Neuronal stem cell (in vitro differentiated cells): Measurements from ENCODE around the gene DNAJC6.

Source experiments
- DNase-seq: peaks from one replicate; pipeline ENCODE4 v3.0.0-alpha.2; 2013; ENCODE audit warnings: low spot score
- H2AFZ ChIP-seq: one replicate; pipeline ENCODE4 v1.6.1; 2013; ENCODE audit warnings: mild to moderate bottlenecking, low read length, inconsistent platforms
- H2AK5ac ChIP-seq: 2 replicates; pipeline ENCODE4 v1.6.1; 2013; ENCODE audit warnings: low read depth, mild to moderate bottlenecking, inconsistent platforms, low read length, moderate library complexity, mixed read lengths
- H2BK120ac ChIP-seq: 2 replicates; pipeline ENCODE4 v1.6.1; 2013; ENCODE audit warnings: low read depth, mild to moderate bottlenecking, inconsistent platforms, low read length, moderate library complexity, mixed read lengths
- H2BK12ac ChIP-seq: one replicate; pipeline ENCODE4 v1.6.1; 2013; ENCODE audit warnings: low read length, inconsistent platforms
- H2BK15ac ChIP-seq: 2 replicates; pipeline ENCODE4 v1.6.1; 2013; ENCODE audit warnings: mild to moderate bottlenecking, low read length, inconsistent platforms, mixed read lengths
- H2BK5ac ChIP-seq: one replicate; pipeline ENCODE4 v1.6.1; 2013; ENCODE audit warnings: inconsistent platforms, mild to moderate bottlenecking, low read length, moderate library complexity
- H3K14ac ChIP-seq: one replicate; pipeline ENCODE4 v1.6.1; 2013; ENCODE audit warnings: low read length, inconsistent platforms
- H3K18ac ChIP-seq: 2 replicates; pipeline ENCODE4 v1.6.1; 2013; ENCODE audit warnings: low read length, inconsistent platforms
- H3K23ac ChIP-seq: 2 replicates; pipeline ENCODE4 v1.6.1; 2013; ENCODE audit warnings: low read depth, mild to moderate bottlenecking, mixed read lengths, low read length, inconsistent platforms; ENCODE audit not compliant: poor library complexity
- H3K27ac ChIP-seq: replicated peaks from 3 replicates; pipeline ENCODE4 v1.5.1; 2013; ENCODE audit warnings: low read length, inconsistent platforms
- H3K27me3 ChIP-seq, 3 experiments: 2 replicates each; pipeline ENCODE4 v1.6.1; 2013; ENCODE audit warnings: low read length in 3 of 3, mild to moderate bottlenecking in 2 of 3, inconsistent platforms in 1 of 3, low read depth in 1 of 3, mixed read lengths in 1 of 3, moderate library complexity in 1 of 3; ENCODE audit not compliant: control insufficient read depth in 3 of 3, insufficient read depth in 3 of 3
- H3K36me3 ChIP-seq, 2 donors: replicated peaks in 1 of 2; 2 replicates each; pipeline ENCODE4 v1.6.1; 2013; ENCODE audit warnings: low read length in 2 of 2; ENCODE audit not compliant: control insufficient read depth in 2 of 2, insufficient read depth in 2 of 2
- H3K4ac ChIP-seq: 2 replicates; pipeline ENCODE4 v1.6.1; 2013; ENCODE audit warnings: inconsistent platforms, mild to moderate bottlenecking, low read length, moderate library complexity
- H3K4me1 ChIP-seq, 2 donors: 1 replicate in 1 of 2; 2 replicates in 1 of 2; pipeline ENCODE4 v1.6.1; 2013; ENCODE audit warnings: low read length in 2 of 2, low read depth in 1 of 2; ENCODE audit not compliant: control insufficient read depth in 2 of 2, insufficient read depth in 1 of 2
- H3K4me2 ChIP-seq: one replicate; pipeline ENCODE4 v1.6.1; 2013; ENCODE audit warnings: mild to moderate bottlenecking, low read length, inconsistent platforms; ENCODE audit not compliant: insufficient read depth, poor library complexity, severe bottlenecking
- H3K4me3 ChIP-seq, 2 donors: 2 replicates each; pipeline ENCODE4 v1.5.1; 2013; ENCODE audit warnings: low read length in 2 of 2, mild to moderate bottlenecking in 2 of 2, inconsistent platforms in 1 of 2, moderate library complexity in 1 of 2
- H3K79me1 ChIP-seq: one replicate; pipeline ENCODE4 v1.6.1; 2013; ENCODE audit warnings: low read depth, mild to moderate bottlenecking, inconsistent platforms, low read length, moderate library complexity
- H3K9ac ChIP-seq: one replicate; pipeline ENCODE4 v1.6.1; 2013; ENCODE audit warnings: mild to moderate bottlenecking, low read depth, low read length, inconsistent platforms; ENCODE audit not compliant: poor library complexity
- H3K9me3 ChIP-seq, 2 donors: replicated peaks in 1 of 2; 2 replicates each; pipeline versions ENCODE3 to v1.6.1; 2013; ENCODE audit warnings: low read length in 2 of 2, mild to moderate bottlenecking in 2 of 2, inconsistent platforms in 1 of 2, low read depth in 1 of 2, mixed read lengths in 1 of 2, moderate library complexity in 1 of 2; ENCODE audit not compliant: control insufficient read depth in 2 of 2, insufficient read depth in 1 of 2
- H4K8ac ChIP-seq: one replicate; pipeline ENCODE4 v1.6.1; 2013; ENCODE audit warnings: low read depth, mild to moderate bottlenecking, inconsistent platforms, low read length, moderate library complexity
- H4K91ac ChIP-seq: one replicate; pipeline ENCODE4 v1.6.1; 2013; ENCODE audit warnings: low read length, low read depth, mild to moderate bottlenecking, inconsistent platforms; ENCODE audit not compliant: poor library complexity
- WGBS, 2 donors: extraction: QIAGEN DNeasy Blood & Tissue Kit; methylation state at CpG; one replicate each; pipeline ENCODE4 v1.1.7; 2013; ENCODE audit warnings: missing lambda C conversion rate in 2 of 2, mixed read lengths in 1 of 2; ENCODE audit not compliant: insufficient read length in 2 of 2, insufficient replicate concordance in 1 of 2; ENCODE audit errors: extremely low coverage in 2 of 2; 5-methylcytosine and 5-hydroxymethylcytosine counted together

DNAJC6 gene

DNA sequence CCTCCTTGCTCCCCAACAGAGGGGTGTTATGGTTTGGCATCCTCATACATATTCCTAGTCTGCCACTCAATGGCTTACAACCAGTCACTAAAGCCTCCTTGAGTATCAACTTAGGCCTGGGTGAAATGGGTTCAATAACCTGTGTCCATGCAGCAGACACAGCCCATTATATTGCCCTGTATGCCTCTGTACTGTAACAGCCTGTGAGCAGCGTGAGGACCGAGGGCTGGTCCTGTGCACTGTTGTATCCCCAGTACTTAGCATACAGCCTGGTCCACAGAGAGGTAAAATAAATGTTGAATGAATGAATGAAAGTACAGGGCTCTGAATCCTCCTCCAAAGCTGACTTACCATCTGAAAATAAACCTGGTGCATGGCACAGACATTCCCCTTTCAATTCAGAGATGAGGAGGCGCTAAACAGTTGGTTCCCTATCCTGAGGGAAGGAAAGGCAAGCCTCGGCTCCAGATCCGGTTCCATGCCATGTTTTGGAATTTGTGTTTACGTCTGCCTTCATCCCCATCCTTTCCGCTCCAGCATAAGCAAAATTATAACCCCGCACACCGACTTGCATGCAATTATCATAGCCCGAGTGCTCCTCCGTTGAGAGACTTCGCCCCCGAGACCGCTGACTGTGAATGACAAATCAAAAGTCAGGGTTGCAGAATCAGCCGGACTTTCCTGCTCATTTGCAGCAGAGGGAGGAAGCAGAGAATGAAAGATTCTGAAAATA, 45.0 kb upstream of the DNAJC6 start:
- no peak overlapping the region for H3K23ac ChIP-seq
- H3K27me3 ChIP-seq: peaks cover 0 to 62% (median 2%) of the 10 kb centered on the region in 3 experiments
- H2BK120ac ChIP-seq: no peak overlapping the region
- H3K4me2 ChIP-seq: peak overlapping the region; percentile 48
- peaks cover 4% of the 10 kb centered on the region for H3K79me1 ChIP-seq
- no CpG with 5 or more reads among the region's 15 CpGs for WGBS, 2 donors
- no peak overlapping the region for H3K27ac ChIP-seq
- no peak for DNase-seq
- H3K4me1 ChIP-seq: peaks cover 2 to 4% of the 10 kb centered on the region in 2 donors
- no peak overlapping the region for H4K91ac ChIP-seq
- H3K18ac ChIP-seq: no peak overlapping the region
- H2AK5ac ChIP-seq: no peak overlapping the region
- no peak overlapping the region for H4K8ac ChIP-seq
- H3K9me3 ChIP-seq: no peaks in the 10 kb centered on the region
- peak overlapping the region; percentile 56 for H2AFZ ChIP-seq
- H2BK5ac ChIP-seq: no peak overlapping the region
- H3K4me3 ChIP-seq: peak overlapping the region in 1 of 2 donors; percentile 71
- H2BK15ac ChIP-seq: no peak overlapping the region
- no peak overlapping the region for H3K4ac ChIP-seq
- no peaks in the 10 kb centered on the region for H3K36me3 ChIP-seq
- H3K9ac ChIP-seq: no peak overlapping the region
- H2BK12ac ChIP-seq: no peak overlapping the region
- H3K14ac ChIP-seq: no peak overlapping the region

- H3K9ac ChIP-seq: no peak overlapping the region
- whole genome bisulfite sequencing, 2 donors: no CpG with 5 or more reads among the region's 7 CpGs
- H3K23ac ChIP-seq: no peak overlapping the region
- peak overlapping the region in 1 of 2 donors; percentile 37 for H3K4me3 ChIP-seq
- no peak overlapping the region for H3K27ac ChIP-seq
- no peak overlapping the region for H2BK12ac ChIP-seq
- no peaks in the 10 kb centered on the region for H3K9me3 ChIP-seq
- no peak overlapping the region for H2BK15ac ChIP-seq
- no peak overlapping the region for H2BK5ac ChIP-seq
- H4K8ac ChIP-seq: no peak overlapping the region
- H3K4me2 ChIP-seq: peak overlapping the region; percentile 93
- H3K27me3 ChIP-seq: peaks cover 0 to 57% (median 2%) of the 10 kb centered on the region in 3 experiments
- peaks cover 2 to 4% of the 10 kb centered on the region in 2 donors for H3K4me1 ChIP-seq
- H3K36me3 ChIP-seq: no peaks in the 10 kb centered on the region
- peak overlapping the region; percentile 98 for H2AFZ ChIP-seq
- no peak for DNase-seq
- H3K79me1 ChIP-seq: peaks cover 4% of the 10 kb centered on the region
- no peak overlapping the region for H4K91ac ChIP-seq
- no peak overlapping the region for H3K18ac ChIP-seq
- H2BK120ac ChIP-seq: no peak overlapping the region
- no peak overlapping the region for H3K4ac ChIP-seq
- H2AK5ac ChIP-seq: no peak overlapping the region
- no peak overlapping the region for H3K14ac ChIP-seq
Measured at GRCh38 chr1:65265296-65265650, 44.1 kb upstream of the DNAJC6 start.

- peak overlapping the region; percentile 89 for H3K14ac ChIP-seq
- no peak for DNase-seq
- peak overlapping the region; percentile 22 for H2BK12ac ChIP-seq
- H3K27ac ChIP-seq: no peak overlapping the region
- WGBS, 2 donors: no CpG with 5 or more reads among the region's 59 CpGs
- peak overlapping the region; percentile 96 for H4K8ac ChIP-seq
- H2AFZ ChIP-seq: peak overlapping the region; percentile 98
- H3K36me3 ChIP-seq: no peaks in the 10 kb centered on the region
- H3K79me1 ChIP-seq: peaks cover 4% of the 10 kb centered on the region
- H3K4ac ChIP-seq: no peak overlapping the region
- H3K9me3 ChIP-seq: no peaks in the 10 kb centered on the region
- peak overlapping the region; percentile 93 for H3K4me2 ChIP-seq
- H3K4me1 ChIP-seq: peaks cover 2 to 3% of the 10 kb centered on the region in 2 donors
- H4K91ac ChIP-seq: no peak overlapping the region
- H3K27me3 ChIP-seq: peaks cover 0 to 55% (median 2%) of the 10 kb centered on the region in 3 experiments
- peak overlapping the region; percentile 37 to 74 for H3K4me3 ChIP-seq
- no peak overlapping the region for H2AK5ac ChIP-seq
- peak overlapping the region; percentile 96 for H3K18ac ChIP-seq
- peak overlapping the region; percentile 67 for H2BK15ac ChIP-seq
- peak overlapping the region; percentile 65 for H3K23ac ChIP-seq
- H2BK120ac ChIP-seq: peak overlapping the region; percentile 87
- peak overlapping the region; percentile 84 for H3K9ac ChIP-seq
- H2BK5ac ChIP-seq: peak overlapping the region; percentile 66
Measured at GRCh38 chr1:65265651-65266351, 43.5 kb upstream of the DNAJC6 start.

GRCh38 chr1:65266476-65266875, 42.9 kb upstream of the DNAJC6 start:
- H3K14ac ChIP-seq: no peak overlapping the region
- H3K18ac ChIP-seq: no peak overlapping the region
- no peaks in the 10 kb centered on the region for H3K36me3 ChIP-seq
- H2BK15ac ChIP-seq: no peak overlapping the region
- H3K27ac ChIP-seq: no peak overlapping the region
- no peak overlapping the region for H3K4me3 ChIP-seq
- peaks cover 0 to 51% (median 2%) of the 10 kb centered on the region in 3 experiments for H3K27me3 ChIP-seq
- H3K79me1 ChIP-seq: peaks cover 2% of the 10 kb centered on the region
- no peak overlapping the region for H3K23ac ChIP-seq
- DNase-seq: no peak
- no peak overlapping the region for H2BK12ac ChIP-seq
- no peak overlapping the region for H2AFZ ChIP-seq
- H4K8ac ChIP-seq: no peak overlapping the region
- no peaks in the 10 kb centered on the region for H3K9me3 ChIP-seq
- no peak overlapping the region for H2BK5ac ChIP-seq
- H2AK5ac ChIP-seq: no peak overlapping the region
- peaks cover 0 to 2% of the 10 kb centered on the region in 2 donors for H3K4me1 ChIP-seq
- no CpG with 5 or more reads among the region's 1 CpG for WGBS, 2 donors
- no peak overlapping the region for H4K91ac ChIP-seq
- no peak overlapping the region for H2BK120ac ChIP-seq
- no peak overlapping the region for H3K4ac ChIP-seq
- no peak overlapping the region for H3K9ac ChIP-seq
- H3K4me2 ChIP-seq: no peak overlapping the region
